IMR-90 (cell line): Measurements from ENCODE around the gene MRPL52. TPM values are rescaled to one million over a fixed set of nuclear protein-coding genes. Genes with fewer than 3 reads are reported as not detected.

ENCODE experiments used
- ATAC-seq: fragments of 200-7000 bp; cut with Tn5 transposase; 2 replicates; pipeline ENCODE4 v1.9.1; 2020; ENCODE audit warnings: low read depth, mild to moderate bottlenecking, moderate library complexity
- BruUV-seq: library from RNA; stranded (reverse); fragments of 400-500 nt; replicated peaks from 2 replicates; lab custom pipeline; 2021; lab: Mats Ljungman, UMichigan
- CTCF ChIA-PET: fragments of 300-600 bp; formaldehyde crosslinking; extraction: SDS; loops from one replicate; lab custom pipeline; 2021; ENCODE audit warnings: antibody characterized with exemption; lab: Yijun Ruan, JAX
- POLR2A ChIA-PET: fragments of 300-600 bp; sonication (Branson Sonifier 250); formaldehyde crosslinking; loops from one replicate; lab custom pipeline; 2022; ENCODE audit warnings: antibody characterized with exemption; ENCODE audit not compliant: unreplicated experiment; lab: Charles Lee
- DNase-seq: peaks from one replicate; pipeline ENCODE4 v3.0.0; 2013
- H2AFZ ChIP-seq: replicated peaks from 2 replicates; pipeline ENCODE3; 2013; ENCODE audit warnings: low read length, mild to moderate bottlenecking; ENCODE audit not compliant: poor library complexity
- H2AK5ac ChIP-seq: 2 replicates; pipeline ENCODE4 v1.6.1; 2013; ENCODE audit warnings: low read depth, low read length, inconsistent platforms
- H2AK9ac ChIP-seq: replicated peaks from 2 replicates; pipeline ENCODE3; 2013; ENCODE audit warnings: mild to moderate bottlenecking, low read depth, low read length, moderate library complexity; ENCODE audit not compliant: poor library complexity
- H2BK120ac ChIP-seq: 2 replicates; pipeline ENCODE4 v1.6.1; 2013; ENCODE audit warnings: low read depth, low read length, inconsistent platforms
- H2BK15ac ChIP-seq: 3 replicates; pipeline ENCODE4 v1.6.1; 2013; ENCODE audit warnings: low read depth, low read length, inconsistent platforms
- H2BK20ac ChIP-seq: 2 replicates; pipeline ENCODE4 v1.6.1; 2013; ENCODE audit warnings: low read depth, mild to moderate bottlenecking, inconsistent platforms, low read length, moderate library complexity
- H2BK5ac ChIP-seq: 2 replicates; pipeline ENCODE4 v1.6.1; 2013; ENCODE audit warnings: mild to moderate bottlenecking, low read depth, low read length, inconsistent platforms; ENCODE audit not compliant: poor library complexity, severe bottlenecking
- H3K14ac ChIP-seq: replicated peaks from 2 replicates; pipeline ENCODE4 v1.6.1; 2013; ENCODE audit warnings: low read depth, low read length, inconsistent platforms
- H3K18ac ChIP-seq: 2 replicates; pipeline ENCODE4 v1.6.1; 2013; ENCODE audit warnings: low read depth, low read length, control low read depth
- H3K23ac ChIP-seq: 2 replicates; pipeline ENCODE4 v1.6.1; 2013; ENCODE audit warnings: low read depth, low read length, inconsistent platforms
- H3K27ac ChIP-seq: 2 replicates; pipeline ENCODE4 v1.5.1; 2013; ENCODE audit warnings: mild to moderate bottlenecking, control low read depth, low read length; ENCODE audit not compliant: insufficient read depth
- H3K27me3 ChIP-seq: 2 replicates; pipeline ENCODE4 v1.6.1; 2013; ENCODE audit warnings: low read length; ENCODE audit not compliant: control insufficient read depth, insufficient read depth
- H3K36me3 ChIP-seq: 2 replicates; pipeline ENCODE4 v1.6.1; 2013; ENCODE audit warnings: low read length, mixed read lengths; ENCODE audit not compliant: control insufficient read depth, insufficient read depth
- H3K4ac ChIP-seq: 2 replicates; pipeline ENCODE4 v1.6.1; 2013; ENCODE audit warnings: low read depth, low read length, inconsistent platforms
- H3K4me1 ChIP-seq: 2 replicates; pipeline ENCODE4 v1.6.1; 2013; ENCODE audit warnings: low read length, mixed read lengths; ENCODE audit not compliant: control insufficient read depth, insufficient read depth
- H3K4me2 ChIP-seq: 2 replicates; pipeline ENCODE4 v1.6.1; 2013; ENCODE audit warnings: low read depth, mild to moderate bottlenecking, control low read depth, low read length, moderate library complexity
- H3K4me3 ChIP-seq: 2 replicates; pipeline ENCODE4 v1.5.1; 2013; ENCODE audit warnings: low read depth, mild to moderate bottlenecking, control low read depth, low read length, moderate library complexity; ENCODE audit not compliant: insufficient read depth
- H3K56ac ChIP-seq: 2 replicates; pipeline ENCODE4 v1.6.1; 2013; ENCODE audit warnings: low read length, inconsistent platforms; ENCODE audit not compliant: insufficient read depth; ENCODE audit errors: extremely low read depth
- H3K79me1 ChIP-seq, 2 experiments: 2 replicates each; pipeline ENCODE4 v1.6.1; 2013; ENCODE audit warnings: low read length in 2 of 2, inconsistent platforms in 1 of 2, low read depth in 1 of 2
- H3K9ac ChIP-seq: 2 replicates; pipeline ENCODE4 v1.6.1; 2013; ENCODE audit warnings: low read depth, low read length, control low read depth
- H3K9me1 ChIP-seq: 2 replicates; pipeline ENCODE4 v1.6.1; 2013; ENCODE audit warnings: low read length, inconsistent platforms; ENCODE audit not compliant: insufficient read depth
- H3K9me3 ChIP-seq: 2 replicates; pipeline ENCODE4 v1.6.1; 2013; ENCODE audit warnings: low read length; ENCODE audit not compliant: control insufficient read depth, insufficient read depth
- H4K20me1 ChIP-seq: 2 replicates; pipeline ENCODE4 v1.6.1; 2013; ENCODE audit warnings: low read length, inconsistent platforms; ENCODE audit not compliant: insufficient read depth
- H4K5ac ChIP-seq: 2 replicates; pipeline ENCODE4 v1.6.1; 2013; ENCODE audit warnings: mild to moderate bottlenecking, low read depth, low read length, control low read depth
- H4K8ac ChIP-seq, 2 experiments: 2 replicates each; pipeline ENCODE4 v1.6.1; 2013; ENCODE audit warnings: low read depth in 2 of 2, low read length in 2 of 2, control low read depth in 1 of 2, inconsistent platforms in 1 of 2
- H4K91ac ChIP-seq: 2 replicates; pipeline ENCODE4 v1.6.1; 2013; ENCODE audit warnings: low read depth, low read length, inconsistent platforms; ENCODE audit not compliant: insufficient read depth
- CEBPB ChIP-seq: IDR thresholded peaks from 2 replicates; pipeline ENCODE4 v1.6.1; 2012; ENCODE audit warnings: low read depth, low read length, improper control_type of control experiment
- ELK1 ChIP-seq: fragments of 150-350 bp; IDR thresholded peaks from 2 replicates; pipeline ENCODE4 v1.6.1; 2016; ENCODE audit warnings: low read depth, mild to moderate bottlenecking, low read length, moderate library complexity, borderline replicate concordance
- MAFK ChIP-seq: IDR thresholded peaks from 2 replicates; pipeline ENCODE4 v1.6.1; 2012; ENCODE audit warnings: low read depth, low read length, improper control_type of control experiment
- RAD21 ChIP-seq: IDR thresholded peaks from 2 replicates; pipeline ENCODE4 v1.6.1; 2012; ENCODE audit warnings: low read length, improper control_type of control experiment
- RCOR1 ChIP-seq: IDR thresholded peaks from 2 replicates; pipeline ENCODE4 v1.6.1; 2012; ENCODE audit warnings: mild to moderate bottlenecking, low read length, improper control_type of control experiment; ENCODE audit not compliant: insufficient replicate concordance
- RFX5 ChIP-seq: IDR thresholded peaks from 2 replicates; pipeline ENCODE4 v1.8.0; 2012; ENCODE audit warnings: low read depth, mild to moderate bottlenecking, low read length, moderate library complexity
- WGBS, 2 experiments: methylation state at CpG; one replicate each; pipeline versions ENCODE4 v1.1.5 to v1.1.7; 2013; ENCODE audit warnings: missing lambda C conversion rate in 2 of 2; ENCODE audit not compliant: insufficient read length in 1 of 2; ENCODE audit errors: extremely low coverage in 2 of 2; 5-methylcytosine and 5-hydroxymethylcytosine counted together
- dilution Hi-C: fragments of 300-500 bp; cut with HindIII; formaldehyde crosslinking; loops from one replicate; pipeline ENCODE4 v1.14.3; 2018; ENCODE audit warnings: low sequenced_read_pairs; ENCODE audit not compliant: unreplicated experiment
- in situ Hi-C: fragments of 300-500 bp; cut with MboI; formaldehyde crosslinking; loops from 3 replicates; pipeline ENCODE4 v1.14.3; 2019; ENCODE audit warnings: low sequenced_read_pairs, inconsistent platforms, mixed read lengths
- intact Hi-C: fragments of 100-400 bp; cut with micrococcal nuclease; formaldehyde crosslinking; loops from 2 replicates; pipeline ENCODE4 v1.10.0; 2022
- polyA plus RNA-seq, 3 experiments: library from polyadenylated mRNA; depleted of rRNA; stranded (reverse); fragments of >200 nt; gene quantifications; 2 replicates each; pipeline ENCODE4 v1.2.3, GENCODE V29; 2012; ENCODE audit warnings: low replicate concordance in 1 of 3
- total RNA-seq: library from RNA; depleted of rRNA; stranded (reverse); fragments of >200 nt; gene quantifications from 2 replicates; pipeline ENCODE4 v1.2.3, GENCODE V29; 2012

Gene MRPL52
- total and polyA plus RNA-seq, 2 of the 4 experiments (the other 2 are of a cell fraction), result 33.1 to 51.4 TPM

DNA sequence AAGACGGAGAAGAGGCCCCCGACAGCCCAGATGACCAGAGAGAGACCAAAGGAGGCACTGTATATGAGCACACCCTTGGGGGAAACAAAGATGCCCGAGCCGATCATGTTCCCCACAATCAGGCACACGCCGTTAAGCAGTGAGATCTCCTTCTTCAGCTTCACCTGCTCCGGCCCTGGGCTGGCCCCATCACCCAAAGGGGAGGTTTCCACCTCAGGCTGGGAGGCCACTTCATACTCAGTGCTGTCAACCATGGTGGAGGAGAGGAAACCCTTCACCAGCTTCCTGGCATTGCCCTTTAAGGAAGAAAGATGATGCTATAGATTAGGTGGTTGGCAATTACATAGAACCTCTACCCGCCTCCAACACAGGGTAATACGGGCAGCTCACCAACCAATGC lies 16.5 kb upstream of the MRPL52 start:
- Histone ChIP-seq H2BK5ac (no peak overlapping the region), H3K36me3 (no peaks in the 10 kb centered on the region), H3K9ac (no peak overlapping the region), H4K91ac (no peak overlapping the region), H2BK20ac (no peak overlapping the region), H3K4ac (no peak overlapping the region), H3K9me1 (0 out of 2 replicates have a peak, but pooled peaks cover 11% of the 10 kb centered on the region), H3K23ac (no peak overlapping the region), H3K18ac (no peak overlapping the region), H4K5ac (no peak overlapping the region), H3K27ac (no peak overlapping the region), H4K20me1 (no peaks in the 10 kb centered on the region), H3K4me1 (peaks cover 14% of the 10 kb centered on the region), H2AFZ (peak overlapping the region; percentile 63), H3K4me2 (no peak overlapping the region), H2AK5ac (no peak overlapping the region), H2AK9ac (no peak overlapping the region), H3K27me3 (no peaks in the 10 kb centered on the region), H3K79me1 (no peaks in the 10 kb centered on the region), H3K56ac (no peak overlapping the region), H3K9me3 (no peaks in the 10 kb centered on the region), H3K14ac (no peak overlapping the region), H2BK15ac (no peak overlapping the region), H3K4me3 (no peak overlapping the region), H2BK120ac (no peak overlapping the region), H4K8ac (no peak overlapping the region)
- ChIA-PET POLR2A (no interaction called here), CTCF (interaction anchor here (0.6 kb wide), 1 partner anchor 33 kb away, joined by 5 read pairs; no protein-coding TSS in a partner anchor)
- BruUV-seq, result no TSS peak
- intact Hi-C loops (no loop called here), dilution Hi-C loops (no loop called here), in situ Hi-C loops (no loop called here)
- TF ChIP-seq ELK1, result no peak
- no peak for TF ChIP-seq MAFK
- TF ChIP-seq CEBPB, result no peak
- no peak for TF ChIP-seq RFX5
- no peak for TF ChIP-seq RCOR1
- no peak for TF ChIP-seq RAD21
- DNase-seq (no peak), ATAC-seq (no peak)
- WGBS, 2 experiments, result 80% methylated on average over 1 of the region's 9 CpGs; no CpG with 5 or more reads in 1 of the 2 experiments
